ENCODE measurements around the gene MIOS.

DNA sequence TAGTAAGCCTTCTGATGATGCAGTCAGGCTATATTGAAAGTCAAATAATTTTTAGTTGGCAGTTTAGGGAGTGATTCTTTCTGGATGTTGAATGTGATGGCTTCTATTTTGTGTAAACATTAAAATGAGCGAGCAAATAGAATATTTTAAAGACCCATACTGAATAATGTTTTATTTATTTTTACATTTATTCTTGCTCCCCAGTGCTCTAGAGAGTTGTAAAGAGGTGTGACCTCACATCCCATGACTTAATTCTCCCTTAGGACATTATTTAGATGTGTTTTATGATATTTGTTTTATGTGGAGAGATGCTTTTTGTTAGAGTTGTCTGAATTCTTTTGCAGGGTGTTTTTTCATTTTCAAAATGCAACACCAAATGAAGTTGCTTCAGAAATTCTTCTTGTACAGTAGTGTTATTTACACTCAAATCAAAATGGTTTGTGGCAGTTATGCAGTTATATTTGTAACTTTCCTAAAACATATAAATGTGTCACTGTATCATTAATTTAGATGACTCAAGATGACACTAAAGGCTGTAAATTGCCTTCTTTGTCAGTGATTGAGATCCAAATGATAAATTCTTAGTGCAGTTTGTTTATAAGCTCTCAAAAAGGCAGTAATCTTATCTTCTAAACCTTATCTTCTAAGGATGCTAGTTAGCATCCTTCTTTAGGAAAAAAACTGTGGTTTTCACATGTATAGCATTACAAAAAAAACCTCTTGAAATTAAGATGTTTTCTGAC lies 86.3 kb downstream of the MIOS start:
- no peak for TF ChIP-seq EP300 (IDR thresholded peaks at IDR 0.05)
- TF ChIP-seq CTCF (IDR thresholded peaks at IDR 0.05) = no peak
- TF ChIP-seq POLR2A (IDR thresholded peaks at IDR 0.05; ENCODE audit: low read length) = no peak
- TF ChIP-seq RAD21 (conservative IDR thresholded peaks at IDR 0.05 in 1 of 2, IDR thresholded peaks at IDR 0.05 in 1 of 2) = no peak
- TF ChIP-seq CHD2 (IDR thresholded peaks at IDR 0.05; ENCODE audit: low read length, partially characterized antibody) = no peak
- TF ChIP-seq, protein P1, sequence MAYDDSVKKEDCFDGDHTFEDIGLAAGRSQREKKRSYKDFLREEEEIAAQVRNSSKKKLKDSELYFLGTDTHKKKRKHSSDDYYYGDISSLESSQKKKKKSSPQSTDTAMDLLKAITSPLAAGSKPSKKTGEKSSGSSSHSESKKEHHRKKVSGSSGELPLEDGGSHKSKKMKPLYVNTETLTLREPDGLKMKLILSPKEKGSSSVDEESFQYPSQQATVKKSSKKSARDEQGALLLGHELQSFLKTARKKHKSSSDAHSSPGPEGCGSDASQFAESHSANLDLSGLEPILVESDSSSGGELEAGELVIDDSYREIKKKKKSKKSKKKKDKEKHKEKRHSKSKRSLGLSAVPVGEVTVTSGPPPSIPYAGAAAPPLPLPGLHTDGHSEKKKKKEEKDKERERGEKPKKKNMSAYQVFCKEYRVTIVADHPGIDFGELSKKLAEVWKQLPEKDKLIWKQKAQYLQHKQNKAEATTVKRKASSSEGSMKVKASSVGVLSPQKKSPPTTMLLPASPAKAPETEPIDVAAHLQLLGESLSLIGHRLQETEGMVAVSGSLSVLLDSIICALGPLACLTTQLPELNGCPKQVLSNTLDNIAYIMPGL (CRISPR knock-in tag; IDR thresholded peaks at IDR 0.05; ENCODE audit: borderline replicate concordance) = no peak
- no peak for TF ChIP-seq EHMT2 (IDR thresholded peaks at IDR 0.05; ENCODE audit: low read depth)
- TF ChIP-seq USF2 (IDR thresholded peaks at IDR 0.05) = no peak
- no peak for TF ChIP-seq POLR2AphosphoS2 (conservative IDR thresholded peaks at IDR 0.05; ENCODE audit: low read length)
- no peak for TF ChIP-seq MYC (IDR thresholded peaks at IDR 0.05; ENCODE audit: borderline replicate concordance, low read length)
- TF ChIP-seq ZFP36 (IDR thresholded peaks at IDR 0.05; ENCODE audit: borderline replicate concordance, partially characterized antibody) = no peak
- no peak for TF ChIP-seq NFE2L2 (conservative IDR thresholded peaks at IDR 0.05; ENCODE audit: low read length)
- TF ChIP-seq MAX (IDR thresholded peaks at IDR 0.05) = no peak
- no peak for TF ChIP-seq SMC3 (IDR thresholded peaks at IDR 0.05)

Data from A549 (cell line).